Endothelial cell of umbilical vein (primary cell): ENCODE data around the gene SDSL. TPM values are rescaled to one million over a fixed set of nuclear protein-coding genes. Genes with fewer than 3 reads are reported as not detected.

Source experiments
- BruUV-seq: library from RNA; stranded (reverse); fragments of 400-500 nt; replicated peaks from 2 replicates; lab custom pipeline; 2021; lab: Mats Ljungman, UMichigan
- CTCF ChIA-PET: fragments of 300-600, 350-600 bp; sonication (Branson Sonifier 250); formaldehyde crosslinking; loops from one replicate; lab custom pipeline; 2021; ENCODE audit warnings: antibody characterized with exemption, inconsistent platforms; lab: Charles Lee
- POLR2A ChIA-PET: fragments of 300-600, 350-600 bp; sonication (Branson Sonifier 250); formaldehyde crosslinking; loops from one replicate; lab custom pipeline; 2021; ENCODE audit warnings: antibody characterized with exemption, inconsistent platforms; lab: Charles Lee
- DNase-seq: peaks from one replicate; pipeline ENCODE4 v3.0.0-alpha.2; 2011; ENCODE audit warnings: low read depth, low spot score
- FAIRE-seq: peaks from 2 replicates; lab custom pipeline; 2011; peaks lifted over from hg19 to GRCh38; lab: Jason Lieb, UNC
- H2AFZ ChIP-seq: 2 replicates; pipeline ENCODE4 v1.6.0; 2012; ENCODE audit warnings: low read depth, low read length, control low read depth, inconsistent platforms
- H3K27ac ChIP-seq: 2 replicates; pipeline ENCODE4 v1.5.1; 2011; ENCODE audit warnings: low read depth, mild to moderate bottlenecking, control low read depth, low read length, moderate library complexity; ENCODE audit not compliant: insufficient read depth
- H3K27me3 ChIP-seq, 2 experiments: 2 replicates each; pipeline versions ENCODE4 v1.6.0 to v1.6.1; 2011; ENCODE audit warnings: low read length in 2 of 2, mixed read lengths in 1 of 2; ENCODE audit not compliant: control insufficient read depth in 2 of 2, insufficient read depth in 2 of 2
- H3K36me3 ChIP-seq, 2 experiments: 2 replicates in 1 of 2; 3 replicates in 1 of 2; pipeline ENCODE4 v1.5.1; 2011; ENCODE audit warnings: low read length in 2 of 2, mild to moderate bottlenecking in 1 of 2, moderate library complexity in 1 of 2; ENCODE audit not compliant: control insufficient read depth in 2 of 2, insufficient read depth in 2 of 2; ENCODE audit errors: extremely low read depth in 1 of 2
- H3K4me1 ChIP-seq: 3 replicates; pipeline ENCODE4 v1.5.1; 2011; ENCODE audit warnings: mild to moderate bottlenecking, low read length; ENCODE audit not compliant: control insufficient read depth, insufficient read depth; ENCODE audit errors: extremely low read depth
- H3K4me2 ChIP-seq: 2 replicates; pipeline ENCODE4 v1.6.1; 2011; ENCODE audit warnings: low read length, control low read depth, mixed read lengths; ENCODE audit not compliant: insufficient read depth
- H3K4me3 ChIP-seq, 3 experiments: fragments of 200-600 bp in 1 of 3; sonication (generic), shearing (Covaris generic) in 1 of 3; replicated peaks in 1 of 3; 2 replicates each; pipeline ENCODE4 v1.5.1; 2011 to 2016; ENCODE audit warnings: control low read depth in 3 of 3, low read length in 3 of 3, mild to moderate bottlenecking in 2 of 3, inconsistent platforms in 1 of 3, low read depth in 1 of 3, moderate library complexity in 1 of 3; ENCODE audit not compliant: insufficient read depth in 1 of 3
- H3K79me2 ChIP-seq: 2 replicates; pipeline ENCODE4 v1.6.0; 2012; ENCODE audit warnings: low read length, inconsistent platforms; ENCODE audit not compliant: control insufficient read depth, insufficient read depth
- H3K9ac ChIP-seq: replicated peaks from 2 replicates; pipeline ENCODE3; 2011; ENCODE audit warnings: low read length, control low read depth; ENCODE audit not compliant: insufficient read depth; ENCODE audit errors: extremely low read depth
- H3K9me1 ChIP-seq: replicated peaks from 3 replicates; pipeline ENCODE4 v1.6.0; 2011; ENCODE audit warnings: mild to moderate bottlenecking, low read length; ENCODE audit not compliant: control insufficient read depth, insufficient read depth; ENCODE audit errors: extremely low read depth
- H3K9me3 ChIP-seq: replicated peaks from 2 replicates; pipeline ENCODE4 v1.5.1; 2012; ENCODE audit warnings: low read length, inconsistent platforms; ENCODE audit not compliant: control insufficient read depth, insufficient read depth
- H4K20me1 ChIP-seq: replicated peaks from 2 replicates; pipeline ENCODE3; 2011; ENCODE audit warnings: mild to moderate bottlenecking, low read length; ENCODE audit not compliant: control insufficient read depth, insufficient read depth; ENCODE audit errors: extremely low read depth
- EZH2 ChIP-seq: IDR thresholded peaks from 2 replicates; pipeline ENCODE4 v1.6.1; 2012; ENCODE audit warnings: borderline replicate concordance, low read depth, mild to moderate bottlenecking, moderate library complexity, low read length, inconsistent platforms; ENCODE audit not compliant: severe bottlenecking
- FOS ChIP-seq: IDR thresholded peaks from 2 replicates; pipeline ENCODE4 v1.6.1; 2011; ENCODE audit warnings: mild to moderate bottlenecking, low read length, moderate library complexity, borderline replicate concordance; ENCODE audit not compliant: insufficient read depth
- GATA2 ChIP-seq: IDR thresholded peaks from 2 replicates; pipeline ENCODE4 v1.7.0; 2011; ENCODE audit warnings: low read depth, mild to moderate bottlenecking, moderate library complexity, mixed read lengths, low read length; ENCODE audit not compliant: insufficient read length, insufficient read depth
- JUN ChIP-seq: IDR thresholded peaks from 2 replicates; pipeline ENCODE4 v1.6.1; 2011; ENCODE audit warnings: borderline replicate concordance, low read depth; ENCODE audit not compliant: insufficient read length, insufficient read depth
- MYC ChIP-seq: IDR thresholded peaks from one replicate; pipeline ENCODE4 v1.6.1; 2011; ENCODE audit warnings: mild to moderate bottlenecking, low read depth, low read length
- POLR2A ChIP-seq: IDR thresholded peaks from 2 replicates; pipeline ENCODE4 v1.6.1; 2012; ENCODE audit warnings: low read depth, mild to moderate bottlenecking, control low read depth, low read length
- POLR2AphosphoS5 ChIP-seq: IDR thresholded peaks from 2 replicates; pipeline ENCODE4 v1.6.1; 2012; ENCODE audit warnings: low read depth, mild to moderate bottlenecking, control low read depth, low read length, moderate library complexity; ENCODE audit not compliant: insufficient read depth
- dilution Hi-C: fragments of 300-500 bp; cut with MboI; formaldehyde crosslinking; loops from one replicate; pipeline ENCODE4 v1.15.0; 2019; ENCODE audit warnings: low sequenced_read_pairs; ENCODE audit not compliant: extremely low pct_ligation_motif_present
- intact Hi-C: fragments of 100-400 bp; cut with micrococcal nuclease; formaldehyde crosslinking; loops from one replicate; pipeline ENCODE4 v1.10.0; 2022
- polyA plus RNA-seq, 4 experiments: library from polyadenylated mRNA; depleted of rRNA in 3 of 4; stranded (reverse) in 3 of 4; unstranded in 1 of 4; fragments of >200 nt; gene quantifications; 2 replicates each; pipeline versions ENCODE4 v1.2.1 to v1.2.3, GENCODE V29; 2011 to 2012; ENCODE audit warnings: missing spikeins in 1 of 4
- total RNA-seq: library from RNA; stranded (reverse); gene quantifications from 2 replicates; pipeline ENCODE4 v1.2.3, GENCODE V29; 2021
- TF ChIP-seq, protein P1 (sequence below): IDR thresholded peaks from 2 replicates; pipeline ENCODE4 v1.6.1; 2011; ENCODE audit not compliant: insufficient read depth, insufficient read length
- TF ChIP-seq, protein P2 (sequence below), 2 donors: IDR thresholded peaks; 1 replicate in 1 of 2; 2 replicates in 1 of 2; pipeline ENCODE4 v1.5.1; 2011; ENCODE audit warnings: low read length in 2 of 2, mild to moderate bottlenecking in 2 of 2, moderate library complexity in 2 of 2, control low read depth in 1 of 2, inconsistent platforms in 1 of 2, low read depth in 1 of 2; ENCODE audit not compliant: insufficient read depth in 1 of 2; ENCODE audit errors: extremely low read depth in 1 of 2

The SDSL gene
- total and polyA plus RNA-seq, 2 donors (not counting 3 experiments of a cell fraction or from before 2014, with no cell fraction given), result 5.7 to 16.9 TPM

DNA sequence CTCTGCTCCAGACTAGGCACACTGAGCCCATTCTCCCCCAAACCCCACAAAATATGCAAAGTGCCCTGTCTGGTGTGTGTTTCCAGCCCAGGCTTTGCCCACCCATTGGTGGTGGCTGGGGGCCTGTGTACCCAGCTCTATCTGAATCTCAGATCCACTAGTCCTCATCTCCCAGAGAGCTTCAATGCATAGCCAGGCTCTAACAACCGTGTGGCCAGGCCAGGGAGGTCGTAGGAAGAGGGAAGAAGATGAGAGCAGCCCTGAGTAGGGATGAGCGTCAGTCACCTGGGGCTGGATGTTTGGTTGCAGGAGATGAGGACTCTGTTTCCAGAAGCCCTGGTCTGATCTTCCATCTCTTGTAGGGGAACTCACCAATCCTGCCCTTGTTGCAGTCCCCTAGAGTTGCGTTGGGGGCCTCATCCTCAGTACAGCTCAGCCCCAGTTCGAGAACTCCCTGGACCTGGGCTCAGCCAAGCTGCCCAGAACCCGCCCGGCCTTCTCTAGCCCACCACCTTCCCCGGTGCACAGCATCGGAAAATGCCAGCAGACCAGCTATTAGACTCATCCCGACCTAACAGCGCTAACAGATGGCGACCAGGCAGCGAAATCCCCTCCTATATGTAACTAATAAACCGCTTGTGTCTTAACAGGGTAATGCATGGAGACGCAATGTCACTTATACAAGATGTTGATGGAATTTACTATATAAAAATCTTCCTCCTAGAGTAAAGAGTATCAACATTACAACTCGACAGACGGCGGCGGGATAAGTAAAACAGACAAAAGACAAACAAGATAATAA lies 52.7 kb downstream of the SDSL start:
- TF ChIP-seq GATA2 (no peak), EZH2 (no peak), POLR2AphosphoS5 (no peak), POLR2A (no peak), FOS (no peak), MYC (no peak), JUN (no peak)
- TF ChIP-seq, protein P1, sequence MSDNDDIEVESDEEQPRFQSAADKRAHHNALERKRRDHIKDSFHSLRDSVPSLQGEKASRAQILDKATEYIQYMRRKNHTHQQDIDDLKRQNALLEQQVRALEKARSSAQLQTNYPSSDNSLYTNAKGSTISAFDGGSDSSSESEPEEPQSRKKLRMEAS, result no peak
- TF ChIP-seq, protein P2, sequence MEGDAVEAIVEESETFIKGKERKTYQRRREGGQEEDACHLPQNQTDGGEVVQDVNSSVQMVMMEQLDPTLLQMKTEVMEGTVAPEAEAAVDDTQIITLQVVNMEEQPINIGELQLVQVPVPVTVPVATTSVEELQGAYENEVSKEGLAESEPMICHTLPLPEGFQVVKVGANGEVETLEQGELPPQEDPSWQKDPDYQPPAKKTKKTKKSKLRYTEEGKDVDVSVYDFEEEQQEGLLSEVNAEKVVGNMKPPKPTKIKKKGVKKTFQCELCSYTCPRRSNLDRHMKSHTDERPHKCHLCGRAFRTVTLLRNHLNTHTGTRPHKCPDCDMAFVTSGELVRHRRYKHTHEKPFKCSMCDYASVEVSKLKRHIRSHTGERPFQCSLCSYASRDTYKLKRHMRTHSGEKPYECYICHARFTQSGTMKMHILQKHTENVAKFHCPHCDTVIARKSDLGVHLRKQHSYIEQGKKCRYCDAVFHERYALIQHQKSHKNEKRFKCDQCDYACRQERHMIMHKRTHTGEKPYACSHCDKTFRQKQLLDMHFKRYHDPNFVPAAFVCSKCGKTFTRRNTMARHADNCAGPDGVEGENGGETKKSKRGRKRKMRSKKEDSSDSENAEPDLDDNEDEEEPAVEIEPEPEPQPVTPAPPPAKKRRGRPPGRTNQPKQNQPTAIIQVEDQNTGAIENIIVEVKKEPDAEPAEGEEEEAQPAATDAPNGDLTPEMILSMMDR (IDR thresholded peaks at IDR 0.05; ENCODE audit: extremely low read depth in 1 of 2, insufficient read depth in 1 of 2, low read depth in 1 of 2, low read length in 2 of 2), result no peak
- no peaks in the 10 kb centered on the region for H3K9me1 ChIP-seq
- no peaks in the 10 kb centered on the region for H3K4me1 ChIP-seq
- no peak overlapping the region for H3K4me3 ChIP-seq
- peaks cover 89 to 91% of the 10 kb centered on the region in 2 experiments for H3K27me3 ChIP-seq
- H3K27ac ChIP-seq, result no peak overlapping the region
- no peak overlapping the region for H3K9ac ChIP-seq
- no peaks in the 10 kb centered on the region for H4K20me1 ChIP-seq
- no peak for DNase-seq
- no peaks in the 10 kb centered on the region for H3K9me3 ChIP-seq
- ChIA-PET CTCF (interaction anchor here (4.4 kb wide), 1 partner anchor 13 kb away, joined by 20 read pairs; no protein-coding TSS in a partner anchor), POLR2A (no interaction called here)
- no peak overlapping the region for H2AFZ ChIP-seq
- FAIRE-seq, result no peak
- H3K36me3 ChIP-seq, result no peaks in the 10 kb centered on the region
- H3K4me2 ChIP-seq, result no peak overlapping the region
- H3K79me2 ChIP-seq, result no peaks in the 10 kb centered on the region
- dilution Hi-C loops (no loop called here), intact Hi-C loops (no loop called here)
- BruUV-seq, result no TSS peak
